Neural cell (in vitro differentiated cells): ENCODE data around the gene LTO1. TPM values are rescaled to one million over a fixed set of nuclear protein-coding genes. Genes with fewer than 3 reads are reported as not detected.
"Not testable (repeated sequence)": the region's sequence is repeated elsewhere in the genome, so short reads cannot be mapped to it uniquely, and the experiment has no call there.

ENCODE experiments used
- H2AFZ ChIP-seq: fragments of 200-600, 300-800 bp; sonication (generic), shearing (Covaris generic); 2 replicates; pipeline ENCODE4 v1.6.0; 2014; ENCODE audit warnings: low read depth, mild to moderate bottlenecking, antibody characterized with exemption, low read length, moderate library complexity
- H3F3A ChIP-seq: fragments of 200-600 bp; shearing (Covaris generic); 2 replicates; pipeline ENCODE4 v1.6.1; 2016; ENCODE audit warnings: mild to moderate bottlenecking, moderate library complexity, mixed read lengths, antibody characterized with exemption, low read length; ENCODE audit not compliant: insufficient read depth, poor library complexity, severe bottlenecking
- H3K27ac ChIP-seq: fragments of 200-600, 300-800 bp; sonication (generic), shearing (Covaris generic); 2 replicates; pipeline ENCODE4 v1.5.1; 2014; ENCODE audit warnings: mild to moderate bottlenecking, low read length, moderate library complexity
- H3K27me3 ChIP-seq: fragments of 300-800, 200-600 bp; sonication (generic), shearing (Covaris generic); 2 replicates; pipeline ENCODE4 v1.6.0; 2014; ENCODE audit warnings: mild to moderate bottlenecking, low read depth, low read length, moderate library complexity; ENCODE audit not compliant: insufficient read depth
- H3K36me3 ChIP-seq: fragments of 300-800, 200-600 bp; sonication (generic), shearing (Covaris generic); 2 replicates; pipeline ENCODE4 v1.5.1; 2014; ENCODE audit warnings: mild to moderate bottlenecking, antibody characterized with exemption, low read length, moderate library complexity; ENCODE audit not compliant: insufficient read depth
- H3K4me2 ChIP-seq: fragments of 300-800, 200-600 bp; sonication (generic), shearing (Covaris generic); 2 replicates; pipeline ENCODE4 v1.6.0; 2014; ENCODE audit warnings: mild to moderate bottlenecking, low read length
- H3K4me3 ChIP-seq: fragments of 300-800, 200-600 bp; sonication (generic), shearing (Covaris generic); 2 replicates; pipeline ENCODE4 v1.5.1; 2014; ENCODE audit warnings: mild to moderate bottlenecking, low read length, moderate library complexity
- H3K79me2 ChIP-seq: fragments of 200-600 bp; shearing (Covaris generic); replicated peaks from 2 replicates; pipeline ENCODE4 v1.6.0; 2014; ENCODE audit warnings: mild to moderate bottlenecking, low read length, moderate library complexity; ENCODE audit not compliant: insufficient read depth
- H3K9ac ChIP-seq: fragments of 300-800, 200-600 bp; sonication (generic), shearing (Covaris generic); 2 replicates; pipeline ENCODE4 v1.6.1; 2016; ENCODE audit warnings: mild to moderate bottlenecking, low read length, mixed read lengths
- H3K9me2 ChIP-seq: fragments of 200-600 bp; shearing (Covaris generic); 2 replicates; pipeline ENCODE4 v1.6.1; 2016; ENCODE audit warnings: mild to moderate bottlenecking, low read length, mixed read lengths; ENCODE audit not compliant: insufficient read depth
- H3K9me3 ChIP-seq: fragments of 200-600, 300-800 bp; sonication (generic), shearing (Covaris generic); 2 replicates; pipeline ENCODE4 v1.6.1; 2016; ENCODE audit warnings: mild to moderate bottlenecking, mixed run types, low read length, moderate library complexity, mixed read lengths
- H4K20me1 ChIP-seq: fragments of 200-600 bp; shearing (Covaris generic); 2 replicates; pipeline ENCODE4 v1.6.1; 2016; ENCODE audit warnings: mild to moderate bottlenecking, mixed run types; ENCODE audit not compliant: insufficient read depth
- EP300 ChIP-seq: fragments of 450-650 bp; conservative IDR thresholded peaks from 2 replicates; pipeline ENCODE4 v1.6.1; 2014; ENCODE audit warnings: antibody characterized with exemption, mild to moderate bottlenecking, moderate library complexity; ENCODE audit not compliant: poor library complexity, severe bottlenecking
- EZH2 ChIP-seq: fragments of 200-600, 300-800 bp; shearing (Covaris generic), sonication (generic); IDR thresholded peaks from 2 replicates; pipeline ENCODE4 v1.6.1; 2014; ENCODE audit warnings: antibody characterized with exemption, low read length, borderline replicate concordance, mild to moderate bottlenecking; ENCODE audit not compliant: insufficient read depth, poor library complexity, severe bottlenecking
- MXI1 ChIP-seq: fragments of 450-650 bp; conservative IDR thresholded peaks from 2 replicates; pipeline ENCODE4 v1.6.1; 2014; ENCODE audit warnings: antibody characterized with exemption, mild to moderate bottlenecking; ENCODE audit not compliant: poor library complexity, severe bottlenecking
- POLR2AphosphoS5 ChIP-seq: IDR thresholded peaks from 2 replicates; pipeline ENCODE4 v1.6.1; 2012
- RAD21 ChIP-seq: fragments of 450-650 bp; conservative IDR thresholded peaks from 2 replicates; pipeline ENCODE4 v1.6.1; 2014; ENCODE audit warnings: antibody characterized with exemption, mild to moderate bottlenecking, moderate library complexity
- SMC3 ChIP-seq: fragments of 450-650 bp; conservative IDR thresholded peaks from 2 replicates; pipeline ENCODE4 v1.6.1; 2014; ENCODE audit warnings: antibody characterized with exemption, mild to moderate bottlenecking, moderate library complexity; ENCODE audit not compliant: poor library complexity
- TAF1 ChIP-seq: IDR thresholded peaks from 2 replicates; pipeline ENCODE4 v1.6.1; 2012; ENCODE audit warnings: low read depth
- polyA plus RNA-seq: library from polyadenylated mRNA; depleted of rRNA; stranded (reverse); fragments of >200 nt; gene quantifications from 2 replicates; pipeline ENCODE4 v1.2.3, GENCODE V29; 2014
- TF ChIP-seq, protein P1 (sequence below): IDR thresholded peaks from 2 replicates; pipeline ENCODE4 v1.6.1; 2012; ENCODE audit warnings: borderline replicate concordance
- TF ChIP-seq, protein P2 (sequence below): fragments of 450-650 bp; IDR thresholded peaks from 2 replicates; pipeline ENCODE4 v1.5.1; 2014; ENCODE audit warnings: antibody characterized with exemption, mild to moderate bottlenecking, moderate library complexity; ENCODE audit not compliant: poor library complexity, severe bottlenecking

Gene LTO1
- polyA plus RNA-seq, 1 donor from 2014 or later, result 44.4 TPM

DNA sequence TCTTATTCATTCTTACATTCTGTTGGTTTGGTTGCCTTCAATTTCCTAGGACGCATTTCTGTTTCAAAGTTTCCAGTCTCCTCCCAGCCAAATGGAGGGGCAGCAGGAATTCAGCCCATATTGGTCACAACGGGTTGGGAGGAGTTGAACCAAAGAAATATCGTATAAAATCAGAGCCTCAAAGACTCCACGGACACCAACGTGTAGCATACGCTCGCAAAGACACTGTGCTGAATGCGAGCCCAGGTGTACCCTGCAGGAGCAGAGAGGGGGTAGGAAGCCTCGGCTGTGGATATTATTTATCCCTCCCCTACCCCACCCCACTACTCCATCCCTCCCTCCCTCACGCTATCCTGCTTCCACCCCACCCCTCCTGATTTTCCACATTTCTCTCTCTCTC lies 49.7 kb downstream of the LTO1 start:
- H3K36me3 ChIP-seq, result no peaks in the 10 kb centered on the region
- no peak overlapping the region for H2AFZ ChIP-seq
- H3F3A ChIP-seq, result no peaks in the 10 kb centered on the region
- H3K27me3 ChIP-seq, result no peaks in the 10 kb centered on the region
- no peak overlapping the region for H3K27ac ChIP-seq
- H3K9ac ChIP-seq, result no peak overlapping the region
- H3K4me2 ChIP-seq, result no peak overlapping the region
- no peaks in the 10 kb centered on the region for H3K9me2 ChIP-seq
- H3K9me3 ChIP-seq, result no peaks in the 10 kb centered on the region
- H3K4me3 ChIP-seq, result no peak overlapping the region
- H3K79me2 ChIP-seq, result no peaks in the 10 kb centered on the region
- no peaks in the 10 kb centered on the region for H4K20me1 ChIP-seq
- TF ChIP-seq EZH2 (no peak), SMC3 (no peak), EP300 (no peak), TAF1 (no peak), RAD21 (no peak), POLR2AphosphoS5 (no peak), MXI1 (no peak)
- TF ChIP-seq, protein P1, sequence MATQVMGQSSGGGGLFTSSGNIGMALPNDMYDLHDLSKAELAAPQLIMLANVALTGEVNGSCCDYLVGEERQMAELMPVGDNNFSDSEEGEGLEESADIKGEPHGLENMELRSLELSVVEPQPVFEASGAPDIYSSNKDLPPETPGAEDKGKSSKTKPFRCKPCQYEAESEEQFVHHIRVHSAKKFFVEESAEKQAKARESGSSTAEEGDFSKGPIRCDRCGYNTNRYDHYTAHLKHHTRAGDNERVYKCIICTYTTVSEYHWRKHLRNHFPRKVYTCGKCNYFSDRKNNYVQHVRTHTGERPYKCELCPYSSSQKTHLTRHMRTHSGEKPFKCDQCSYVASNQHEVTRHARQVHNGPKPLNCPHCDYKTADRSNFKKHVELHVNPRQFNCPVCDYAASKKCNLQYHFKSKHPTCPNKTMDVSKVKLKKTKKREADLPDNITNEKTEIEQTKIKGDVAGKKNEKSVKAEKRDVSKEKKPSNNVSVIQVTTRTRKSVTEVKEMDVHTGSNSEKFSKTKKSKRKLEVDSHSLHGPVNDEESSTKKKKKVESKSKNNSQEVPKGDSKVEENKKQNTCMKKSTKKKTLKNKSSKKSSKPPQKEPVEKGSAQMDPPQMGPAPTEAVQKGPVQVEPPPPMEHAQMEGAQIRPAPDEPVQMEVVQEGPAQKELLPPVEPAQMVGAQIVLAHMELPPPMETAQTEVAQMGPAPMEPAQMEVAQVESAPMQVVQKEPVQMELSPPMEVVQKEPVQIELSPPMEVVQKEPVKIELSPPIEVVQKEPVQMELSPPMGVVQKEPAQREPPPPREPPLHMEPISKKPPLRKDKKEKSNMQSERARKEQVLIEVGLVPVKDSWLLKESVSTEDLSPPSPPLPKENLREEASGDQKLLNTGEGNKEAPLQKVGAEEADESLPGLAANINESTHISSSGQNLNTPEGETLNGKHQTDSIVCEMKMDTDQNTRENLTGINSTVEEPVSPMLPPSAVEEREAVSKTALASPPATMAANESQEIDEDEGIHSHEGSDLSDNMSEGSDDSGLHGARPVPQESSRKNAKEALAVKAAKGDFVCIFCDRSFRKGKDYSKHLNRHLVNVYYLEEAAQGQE, result no peak
- TF ChIP-seq, protein P2, sequence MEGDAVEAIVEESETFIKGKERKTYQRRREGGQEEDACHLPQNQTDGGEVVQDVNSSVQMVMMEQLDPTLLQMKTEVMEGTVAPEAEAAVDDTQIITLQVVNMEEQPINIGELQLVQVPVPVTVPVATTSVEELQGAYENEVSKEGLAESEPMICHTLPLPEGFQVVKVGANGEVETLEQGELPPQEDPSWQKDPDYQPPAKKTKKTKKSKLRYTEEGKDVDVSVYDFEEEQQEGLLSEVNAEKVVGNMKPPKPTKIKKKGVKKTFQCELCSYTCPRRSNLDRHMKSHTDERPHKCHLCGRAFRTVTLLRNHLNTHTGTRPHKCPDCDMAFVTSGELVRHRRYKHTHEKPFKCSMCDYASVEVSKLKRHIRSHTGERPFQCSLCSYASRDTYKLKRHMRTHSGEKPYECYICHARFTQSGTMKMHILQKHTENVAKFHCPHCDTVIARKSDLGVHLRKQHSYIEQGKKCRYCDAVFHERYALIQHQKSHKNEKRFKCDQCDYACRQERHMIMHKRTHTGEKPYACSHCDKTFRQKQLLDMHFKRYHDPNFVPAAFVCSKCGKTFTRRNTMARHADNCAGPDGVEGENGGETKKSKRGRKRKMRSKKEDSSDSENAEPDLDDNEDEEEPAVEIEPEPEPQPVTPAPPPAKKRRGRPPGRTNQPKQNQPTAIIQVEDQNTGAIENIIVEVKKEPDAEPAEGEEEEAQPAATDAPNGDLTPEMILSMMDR, result no peak

DNA sequence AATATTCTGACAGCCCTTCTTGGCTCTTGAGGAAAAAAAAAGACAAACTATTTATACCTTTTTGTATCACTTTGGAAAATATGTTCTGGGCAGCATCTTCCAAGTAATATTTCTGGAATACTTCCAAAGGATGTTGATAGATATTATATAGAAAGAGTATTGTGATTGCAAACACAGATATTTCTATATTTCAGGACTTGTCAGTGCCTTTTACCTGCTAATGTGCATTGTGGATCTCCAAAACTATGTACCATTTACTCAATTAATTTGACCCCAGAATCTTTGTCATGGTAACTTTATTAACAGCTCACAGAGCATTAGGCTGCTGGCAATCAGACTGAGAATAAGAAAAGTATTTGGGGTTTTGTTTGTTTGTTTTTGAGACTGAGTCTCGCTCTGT lies 50.9 kb downstream of the LTO1 start:
- H4K20me1 ChIP-seq, result no peaks in the 10 kb centered on the region
- H3K79me2 ChIP-seq, result no peaks in the 10 kb centered on the region
- no peak overlapping the region for H3K4me3 ChIP-seq
- H3K27ac ChIP-seq, result no peak overlapping the region
- no peaks in the 10 kb centered on the region for H3K9me2 ChIP-seq
- no peaks in the 10 kb centered on the region for H3F3A ChIP-seq
- no peak overlapping the region for H3K9ac ChIP-seq
- H2AFZ ChIP-seq, result no peak overlapping the region
- TF ChIP-seq MXI1 (no peak), EP300 (no peak), POLR2AphosphoS5 (no peak), TAF1 (no peak), SMC3 (no peak)
- TF ChIP-seq, protein P1, result no peak
- H3K36me3 ChIP-seq, result no peaks in the 10 kb centered on the region
- no peak overlapping the region for H3K4me2 ChIP-seq
- no peaks in the 10 kb centered on the region for H3K9me3 ChIP-seq
- no peaks in the 10 kb centered on the region for H3K27me3 ChIP-seq

DNA sequence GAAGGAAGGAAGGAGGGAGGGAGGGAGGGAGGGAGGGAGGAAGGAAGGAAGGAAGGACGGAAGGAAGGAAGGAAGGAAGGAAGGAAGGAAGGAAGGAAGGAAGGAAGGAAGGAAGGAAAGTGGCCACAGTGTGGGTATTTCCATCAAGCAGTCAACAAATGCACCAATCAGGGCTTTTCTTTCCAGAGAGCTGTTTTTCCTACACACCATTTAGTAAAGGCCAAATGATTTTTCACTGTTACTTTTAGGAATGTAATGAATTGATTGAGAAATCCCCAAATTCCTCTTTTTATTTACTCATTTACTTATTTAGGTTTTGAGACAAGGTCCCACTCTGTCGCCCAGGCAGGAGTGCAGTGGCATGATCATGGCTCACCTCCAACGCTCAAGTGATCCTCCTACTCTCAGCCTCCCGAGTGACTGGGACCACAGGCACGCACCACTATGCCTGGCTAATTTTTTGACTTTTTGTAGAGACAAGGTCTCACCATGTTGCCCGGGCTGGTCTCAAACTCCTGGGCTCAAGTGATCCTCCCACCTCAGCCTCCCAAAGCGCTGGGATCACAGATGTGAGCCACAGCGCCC lies 53.0 kb downstream of the LTO1 start:
- not testable (repeated sequence) for H2AFZ ChIP-seq, H3K9ac ChIP-seq

More for the DNA sequence above, 53.0 kb downstream of the LTO1 start:
- H3K36me3 ChIP-seq, H3K27ac ChIP-seq, H3K79me2 ChIP-seq, H4K20me1 ChIP-seq, H3K9me3 ChIP-seq, H3K9me2 ChIP-seq, H3K27me3 ChIP-seq, H3F3A ChIP-seq, H3K4me2 ChIP-seq, H3K4me3 ChIP-seq: not testable (repeated sequence)
